ENCODE results near the gene POLR3K.

DNA sequence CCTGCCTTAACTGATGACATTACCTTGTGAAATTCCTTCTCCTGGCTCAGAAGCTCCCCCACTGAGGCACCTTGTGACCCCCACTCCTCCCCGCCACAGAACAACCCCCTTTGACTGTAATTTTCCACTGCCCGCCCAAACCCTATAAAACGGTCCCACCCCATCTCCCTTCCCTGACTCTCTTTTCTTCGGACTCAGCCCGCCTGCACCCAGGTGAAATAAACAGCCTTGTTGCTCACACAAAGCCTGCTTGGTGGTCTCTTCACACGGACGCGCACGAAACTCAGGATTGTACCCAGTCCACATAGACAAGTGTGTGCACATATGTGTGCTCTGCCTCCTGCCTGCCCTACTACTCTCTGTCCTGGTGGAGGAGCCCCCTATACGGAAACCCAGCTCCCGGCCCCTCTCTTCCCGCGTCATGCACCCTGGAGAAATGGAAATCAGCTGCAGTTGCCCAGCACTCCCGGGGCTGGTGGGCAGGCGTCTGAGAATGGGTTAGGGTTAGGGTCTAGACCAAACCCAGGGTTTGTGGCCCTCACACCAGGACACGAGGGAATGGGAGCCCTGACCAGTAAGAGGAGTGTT is 21.4 kb upstream of the POLR3K start:
- TF ChIP-seq, protein P1, sequence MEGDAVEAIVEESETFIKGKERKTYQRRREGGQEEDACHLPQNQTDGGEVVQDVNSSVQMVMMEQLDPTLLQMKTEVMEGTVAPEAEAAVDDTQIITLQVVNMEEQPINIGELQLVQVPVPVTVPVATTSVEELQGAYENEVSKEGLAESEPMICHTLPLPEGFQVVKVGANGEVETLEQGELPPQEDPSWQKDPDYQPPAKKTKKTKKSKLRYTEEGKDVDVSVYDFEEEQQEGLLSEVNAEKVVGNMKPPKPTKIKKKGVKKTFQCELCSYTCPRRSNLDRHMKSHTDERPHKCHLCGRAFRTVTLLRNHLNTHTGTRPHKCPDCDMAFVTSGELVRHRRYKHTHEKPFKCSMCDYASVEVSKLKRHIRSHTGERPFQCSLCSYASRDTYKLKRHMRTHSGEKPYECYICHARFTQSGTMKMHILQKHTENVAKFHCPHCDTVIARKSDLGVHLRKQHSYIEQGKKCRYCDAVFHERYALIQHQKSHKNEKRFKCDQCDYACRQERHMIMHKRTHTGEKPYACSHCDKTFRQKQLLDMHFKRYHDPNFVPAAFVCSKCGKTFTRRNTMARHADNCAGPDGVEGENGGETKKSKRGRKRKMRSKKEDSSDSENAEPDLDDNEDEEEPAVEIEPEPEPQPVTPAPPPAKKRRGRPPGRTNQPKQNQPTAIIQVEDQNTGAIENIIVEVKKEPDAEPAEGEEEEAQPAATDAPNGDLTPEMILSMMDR (IDR thresholded peaks at IDR 0.05), result no peak
- no peak for TF ChIP-seq HMGA2 (CRISPR knock-in tag; IDR thresholded peaks at IDR 0.05)
- TF ChIP-seq, protein P2, sequence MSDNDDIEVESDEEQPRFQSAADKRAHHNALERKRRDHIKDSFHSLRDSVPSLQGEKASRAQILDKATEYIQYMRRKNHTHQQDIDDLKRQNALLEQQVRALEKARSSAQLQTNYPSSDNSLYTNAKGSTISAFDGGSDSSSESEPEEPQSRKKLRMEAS (CRISPR knock-in tag; IDR thresholded peaks at IDR 0.05), result no peak
- no peak for TF ChIP-seq ZNF138 (CRISPR knock-in tag; conservative IDR thresholded peaks at IDR 0.05)
- no peak for TF ChIP-seq ZBTB21 (CRISPR knock-in tag; IDR thresholded peaks at IDR 0.05; ENCODE audit: borderline replicate concordance)
- no peak for TF ChIP-seq NR2C2 (CRISPR knock-in tag; IDR thresholded peaks at IDR 0.05)
- TF ChIP-seq NFYB (CRISPR knock-in tag; conservative IDR thresholded peaks at IDR 0.05; ENCODE audit: low read depth), result no peak
- TF ChIP-seq, protein P3, sequence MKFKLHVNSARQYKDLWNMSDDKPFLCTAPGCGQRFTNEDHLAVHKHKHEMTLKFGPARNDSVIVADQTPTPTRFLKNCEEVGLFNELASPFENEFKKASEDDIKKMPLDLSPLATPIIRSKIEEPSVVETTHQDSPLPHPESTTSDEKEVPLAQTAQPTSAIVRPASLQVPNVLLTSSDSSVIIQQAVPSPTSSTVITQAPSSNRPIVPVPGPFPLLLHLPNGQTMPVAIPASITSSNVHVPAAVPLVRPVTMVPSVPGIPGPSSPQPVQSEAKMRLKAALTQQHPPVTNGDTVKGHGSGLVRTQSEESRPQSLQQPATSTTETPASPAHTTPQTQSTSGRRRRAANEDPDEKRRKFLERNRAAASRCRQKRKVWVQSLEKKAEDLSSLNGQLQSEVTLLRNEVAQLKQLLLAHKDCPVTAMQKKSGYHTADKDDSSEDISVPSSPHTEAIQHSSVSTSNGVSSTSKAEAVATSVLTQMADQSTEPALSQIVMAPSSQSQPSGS (CRISPR knock-in tag; IDR thresholded peaks at IDR 0.05; ENCODE audit: borderline replicate concordance, low read depth), result no peak
- TF ChIP-seq OVOL2 (CRISPR knock-in tag; IDR thresholded peaks at IDR 0.05; ENCODE audit: borderline replicate concordance), result no peak
- TF ChIP-seq ZNF121 (CRISPR knock-in tag; IDR thresholded peaks at IDR 0.05), result no peak
- TF ChIP-seq ZNF423 (CRISPR knock-in tag; IDR thresholded peaks at IDR 0.05), result no peak
- no peak for TF ChIP-seq NR3C1 (CRISPR knock-in tag; conservative IDR thresholded peaks at IDR 0.05; ENCODE audit: low read depth)
- TF ChIP-seq, protein P4, sequence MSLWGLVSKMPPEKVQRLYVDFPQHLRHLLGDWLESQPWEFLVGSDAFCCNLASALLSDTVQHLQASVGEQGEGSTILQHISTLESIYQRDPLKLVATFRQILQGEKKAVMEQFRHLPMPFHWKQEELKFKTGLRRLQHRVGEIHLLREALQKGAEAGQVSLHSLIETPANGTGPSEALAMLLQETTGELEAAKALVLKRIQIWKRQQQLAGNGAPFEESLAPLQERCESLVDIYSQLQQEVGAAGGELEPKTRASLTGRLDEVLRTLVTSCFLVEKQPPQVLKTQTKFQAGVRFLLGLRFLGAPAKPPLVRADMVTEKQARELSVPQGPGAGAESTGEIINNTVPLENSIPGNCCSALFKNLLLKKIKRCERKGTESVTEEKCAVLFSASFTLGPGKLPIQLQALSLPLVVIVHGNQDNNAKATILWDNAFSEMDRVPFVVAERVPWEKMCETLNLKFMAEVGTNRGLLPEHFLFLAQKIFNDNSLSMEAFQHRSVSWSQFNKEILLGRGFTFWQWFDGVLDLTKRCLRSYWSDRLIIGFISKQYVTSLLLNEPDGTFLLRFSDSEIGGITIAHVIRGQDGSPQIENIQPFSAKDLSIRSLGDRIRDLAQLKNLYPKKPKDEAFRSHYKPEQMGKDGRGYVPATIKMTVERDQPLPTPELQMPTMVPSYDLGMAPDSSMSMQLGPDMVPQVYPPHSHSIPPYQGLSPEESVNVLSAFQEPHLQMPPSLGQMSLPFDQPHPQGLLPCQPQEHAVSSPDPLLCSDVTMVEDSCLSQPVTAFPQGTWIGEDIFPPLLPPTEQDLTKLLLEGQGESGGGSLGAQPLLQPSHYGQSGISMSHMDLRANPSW (CRISPR knock-in tag; conservative IDR thresholded peaks at IDR 0.05; ENCODE audit: low read depth), result no peak
